ENCODE results near the gene EME2.

DNA sequence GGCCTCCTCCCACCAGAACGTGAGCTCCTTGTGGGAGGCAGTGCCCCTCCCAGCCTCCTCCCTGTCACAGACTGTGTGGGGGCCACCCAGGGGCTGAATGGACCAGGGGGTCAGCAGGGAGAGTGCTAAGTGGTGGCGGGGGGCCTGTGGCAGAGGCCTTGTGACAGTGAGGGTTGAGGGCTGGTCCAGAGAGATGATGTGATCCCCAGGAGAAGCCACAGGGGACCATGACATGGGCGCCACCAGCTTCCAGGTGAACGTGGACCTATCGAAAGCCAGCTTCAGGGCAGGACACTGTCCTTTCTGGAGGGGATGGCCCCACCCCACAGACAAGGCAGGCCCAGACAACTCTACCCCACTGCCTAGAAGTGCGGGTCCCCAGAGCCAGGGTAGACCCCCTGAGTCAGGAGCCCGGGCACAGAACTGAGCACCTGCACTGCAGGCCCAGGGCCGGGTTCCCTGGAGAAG lies 6.7 kb downstream of the EME2 start:
- TF ChIP-seq, protein P1, sequence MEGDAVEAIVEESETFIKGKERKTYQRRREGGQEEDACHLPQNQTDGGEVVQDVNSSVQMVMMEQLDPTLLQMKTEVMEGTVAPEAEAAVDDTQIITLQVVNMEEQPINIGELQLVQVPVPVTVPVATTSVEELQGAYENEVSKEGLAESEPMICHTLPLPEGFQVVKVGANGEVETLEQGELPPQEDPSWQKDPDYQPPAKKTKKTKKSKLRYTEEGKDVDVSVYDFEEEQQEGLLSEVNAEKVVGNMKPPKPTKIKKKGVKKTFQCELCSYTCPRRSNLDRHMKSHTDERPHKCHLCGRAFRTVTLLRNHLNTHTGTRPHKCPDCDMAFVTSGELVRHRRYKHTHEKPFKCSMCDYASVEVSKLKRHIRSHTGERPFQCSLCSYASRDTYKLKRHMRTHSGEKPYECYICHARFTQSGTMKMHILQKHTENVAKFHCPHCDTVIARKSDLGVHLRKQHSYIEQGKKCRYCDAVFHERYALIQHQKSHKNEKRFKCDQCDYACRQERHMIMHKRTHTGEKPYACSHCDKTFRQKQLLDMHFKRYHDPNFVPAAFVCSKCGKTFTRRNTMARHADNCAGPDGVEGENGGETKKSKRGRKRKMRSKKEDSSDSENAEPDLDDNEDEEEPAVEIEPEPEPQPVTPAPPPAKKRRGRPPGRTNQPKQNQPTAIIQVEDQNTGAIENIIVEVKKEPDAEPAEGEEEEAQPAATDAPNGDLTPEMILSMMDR (IDR thresholded peaks at IDR 0.05): no peak
- no peak for TF ChIP-seq POLR2A (IDR thresholded peaks at IDR 0.05)

All from testis (tissue), 2 donors.